ENCODE data around the gene ALDOB. TPM values are rescaled to one million over a fixed set of nuclear protein-coding genes. Genes with fewer than 3 reads are reported as not detected.

ALDOB gene
- total RNA-seq, 6 experiments from 2014 or later: not detected

DNA sequence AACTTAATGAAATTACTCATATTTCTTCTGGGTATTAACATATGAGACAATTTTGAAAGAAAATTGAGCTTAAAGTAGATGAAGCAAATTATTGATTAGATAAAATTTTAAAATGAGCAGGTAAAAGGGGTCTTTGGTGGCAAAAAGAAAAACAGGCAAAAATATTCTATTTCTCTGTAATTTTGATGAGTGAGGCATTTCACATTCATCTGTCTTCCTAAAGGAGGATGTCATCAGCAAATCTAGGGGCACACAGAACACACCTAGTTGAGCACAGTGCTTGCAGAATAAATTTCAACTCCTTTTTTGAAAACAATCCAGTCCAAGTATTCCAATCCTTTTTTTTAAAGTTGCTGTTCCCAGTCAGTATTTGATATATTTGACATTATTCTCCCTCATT is 20.7 kb downstream of the ALDOB start:
- Mint-ChIP-seq H3K4me3 (no peak overlapping the region), H3K9me3 (peaks cover 38% of the 10 kb centered on the region), H3K27ac (no peak overlapping the region), H3K4me1 (ENCODE audit: low read depth) (peaks cover 7% of the 10 kb centered on the region; the same call in 1 of the 2 replicates), H3K27me3 (ENCODE audit: insufficient read depth) (peaks cover 2% of the 10 kb centered on the region; the same call in 1 of the 2 replicates), H3K36me3 (ENCODE audit: low read depth) (peaks cover 33% of the 10 kb centered on the region)
- TF ChIP-seq, protein P1, sequence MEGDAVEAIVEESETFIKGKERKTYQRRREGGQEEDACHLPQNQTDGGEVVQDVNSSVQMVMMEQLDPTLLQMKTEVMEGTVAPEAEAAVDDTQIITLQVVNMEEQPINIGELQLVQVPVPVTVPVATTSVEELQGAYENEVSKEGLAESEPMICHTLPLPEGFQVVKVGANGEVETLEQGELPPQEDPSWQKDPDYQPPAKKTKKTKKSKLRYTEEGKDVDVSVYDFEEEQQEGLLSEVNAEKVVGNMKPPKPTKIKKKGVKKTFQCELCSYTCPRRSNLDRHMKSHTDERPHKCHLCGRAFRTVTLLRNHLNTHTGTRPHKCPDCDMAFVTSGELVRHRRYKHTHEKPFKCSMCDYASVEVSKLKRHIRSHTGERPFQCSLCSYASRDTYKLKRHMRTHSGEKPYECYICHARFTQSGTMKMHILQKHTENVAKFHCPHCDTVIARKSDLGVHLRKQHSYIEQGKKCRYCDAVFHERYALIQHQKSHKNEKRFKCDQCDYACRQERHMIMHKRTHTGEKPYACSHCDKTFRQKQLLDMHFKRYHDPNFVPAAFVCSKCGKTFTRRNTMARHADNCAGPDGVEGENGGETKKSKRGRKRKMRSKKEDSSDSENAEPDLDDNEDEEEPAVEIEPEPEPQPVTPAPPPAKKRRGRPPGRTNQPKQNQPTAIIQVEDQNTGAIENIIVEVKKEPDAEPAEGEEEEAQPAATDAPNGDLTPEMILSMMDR (IDR thresholded peaks at IDR 0.05): no peak
- no peak for DNase-seq

GRCh38 chr9:101409079-101409477 is 26.5 kb downstream of the ALDOB start:
- Mint-ChIP-seq H3K36me3 (ENCODE audit: low read depth) (peaks cover 91% of the 10 kb centered on the region), H3K27me3 (ENCODE audit: insufficient read depth) (peaks cover under 1% of the 10 kb centered on the region; the same call in 1 of the 2 replicates), H3K4me1 (ENCODE audit: low read depth) (no peaks in the 10 kb centered on the region), H3K9me3 (peaks cover 92% of the 10 kb centered on the region), H3K4me3 (no peak overlapping the region), H3K27ac (no peak overlapping the region)
- no peak for DNase-seq
- TF ChIP-seq, protein P1 (IDR thresholded peaks at IDR 0.05): no peak

GRCh38 chr9:101408374-101409078 is 27.0 kb downstream of the ALDOB start:
- Mint-ChIP-seq H3K27ac (no peak overlapping the region), H3K4me3 (no peak overlapping the region), H3K27me3 (ENCODE audit: insufficient read depth) (no peaks in the 10 kb centered on the region), H3K4me1 (ENCODE audit: low read depth) (no peaks in the 10 kb centered on the region), H3K9me3 (peaks cover 93% of the 10 kb centered on the region), H3K36me3 (ENCODE audit: low read depth) (peaks cover 93% of the 10 kb centered on the region)
- no peak for DNase-seq
- TF ChIP-seq, protein P1 (IDR thresholded peaks at IDR 0.05): no peak

GRCh38 chr9:101403516-101404285 is 31.9 kb downstream of the ALDOB start:
- peaks cover 47% of the 10 kb centered on the region for H3K9me3 Mint-ChIP-seq
- no peak overlapping the region for H3K27ac Mint-ChIP-seq
- peaks cover 86% of the 10 kb centered on the region for H3K36me3 Mint-ChIP-seq (ENCODE audit: low read depth)
- H3K27me3 Mint-ChIP-seq (ENCODE audit: insufficient read depth): peaks cover 2% of the 10 kb centered on the region
- TF ChIP-seq, protein P1 (IDR thresholded peaks at IDR 0.05): no peak
- peaks cover 24% of the 10 kb centered on the region for H3K4me1 Mint-ChIP-seq (ENCODE audit: low read depth)
- DNase-seq: no peak
- H3K4me3 Mint-ChIP-seq: no peak overlapping the region

GRCh38 chr9:101400120-101400519 is 35.5 kb downstream of the ALDOB start:
- Mint-ChIP-seq H3K36me3 (ENCODE audit: low read depth) (peaks cover 70% of the 10 kb centered on the region), H3K27ac (peak overlapping the region; percentile 60; the same call in 1 of the 2 replicates), H3K27me3 (ENCODE audit: insufficient read depth) (peaks cover 3% of the 10 kb centered on the region), H3K4me3 (peak overlapping the region; percentile 98), H3K9me3 (peaks cover 12% of the 10 kb centered on the region), H3K4me1 (ENCODE audit: low read depth) (peaks cover 39% of the 10 kb centered on the region)
- no peak for DNase-seq
- TF ChIP-seq, protein P1 (IDR thresholded peaks at IDR 0.05): no peak

All from HFFc6 (cell line).